Esophagus squamous epithelium (tissue), 4 donors: ENCODE results near the gene ELF4.
"Not testable (repeated sequence)": the region's sequence is repeated elsewhere in the genome, so short reads cannot be mapped to it uniquely, and the experiment has no call there.

Experiments
- CTCF ChIP-seq, 6 experiments: fragments of 450-650 bp in 4 of 6; fragments of 200-600 bp in 2 of 6; sonication (generic) in 2 of 6; IDR thresholded peaks; one replicate each; pipeline ENCODE4 v1.5.1; 2016 to 2019; ENCODE audit warnings: antibody characterized with exemption in 6 of 6, mild to moderate bottlenecking in 4 of 6, moderate library complexity in 4 of 6
- POLR2A ChIP-seq, 4 donors: fragments of 450-650 bp; IDR thresholded peaks; one replicate each; pipeline ENCODE4 v1.6.1; 2017; ENCODE audit warnings: antibody characterized with exemption in 4 of 4, mild to moderate bottlenecking in 4 of 4, moderate library complexity in 3 of 4

GRCh38 chrX:130115119-130115885, 5.0 kb upstream of the ELF4 start:
- TF ChIP-seq POLR2A, CTCF (IDR thresholded peaks at IDR 0.05): not testable (repeated sequence)
